ENCODE results near the gene ATRAID.
"Not testable (repeated sequence)": the region's sequence is repeated elsewhere in the genome, so short reads cannot be mapped to it uniquely, and the experiment has no call there.

ATRAID gene

DNA sequence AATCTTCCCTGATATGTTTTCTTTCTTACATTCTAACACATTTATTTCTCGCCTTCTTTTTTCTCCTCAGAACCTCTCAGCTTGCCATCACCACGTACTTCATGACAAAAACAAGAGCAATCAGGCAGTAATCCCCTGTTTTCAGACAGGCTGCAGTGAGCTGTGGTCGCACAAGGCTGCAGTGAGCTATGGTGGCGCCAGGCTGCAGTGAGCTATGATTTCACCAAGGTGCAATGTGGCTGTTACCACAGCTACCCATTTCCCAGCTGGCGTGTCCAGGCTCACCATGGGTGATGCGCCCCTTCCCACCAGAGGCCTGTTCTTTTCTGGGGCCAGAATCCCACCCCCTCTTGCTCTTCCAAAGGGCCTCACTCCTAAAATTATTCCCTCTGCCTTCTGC, 37.2 kb upstream of the ATRAID start:
- Mint-ChIP-seq H3K4me3 (no peak overlapping the region), H3K36me3 (ENCODE audit: low read depth) (no peaks in the 10 kb centered on the region), H3K27me3 (ENCODE audit: low read depth, poor library complexity) (peaks cover 23% of the 10 kb centered on the region), H3K4me1 (peaks cover 4% of the 10 kb centered on the region), H3K27ac (no peak overlapping the region), H3K9me3 (no peaks in the 10 kb centered on the region)
- no peak for DNase-seq
- TF ChIP-seq, protein P1, sequence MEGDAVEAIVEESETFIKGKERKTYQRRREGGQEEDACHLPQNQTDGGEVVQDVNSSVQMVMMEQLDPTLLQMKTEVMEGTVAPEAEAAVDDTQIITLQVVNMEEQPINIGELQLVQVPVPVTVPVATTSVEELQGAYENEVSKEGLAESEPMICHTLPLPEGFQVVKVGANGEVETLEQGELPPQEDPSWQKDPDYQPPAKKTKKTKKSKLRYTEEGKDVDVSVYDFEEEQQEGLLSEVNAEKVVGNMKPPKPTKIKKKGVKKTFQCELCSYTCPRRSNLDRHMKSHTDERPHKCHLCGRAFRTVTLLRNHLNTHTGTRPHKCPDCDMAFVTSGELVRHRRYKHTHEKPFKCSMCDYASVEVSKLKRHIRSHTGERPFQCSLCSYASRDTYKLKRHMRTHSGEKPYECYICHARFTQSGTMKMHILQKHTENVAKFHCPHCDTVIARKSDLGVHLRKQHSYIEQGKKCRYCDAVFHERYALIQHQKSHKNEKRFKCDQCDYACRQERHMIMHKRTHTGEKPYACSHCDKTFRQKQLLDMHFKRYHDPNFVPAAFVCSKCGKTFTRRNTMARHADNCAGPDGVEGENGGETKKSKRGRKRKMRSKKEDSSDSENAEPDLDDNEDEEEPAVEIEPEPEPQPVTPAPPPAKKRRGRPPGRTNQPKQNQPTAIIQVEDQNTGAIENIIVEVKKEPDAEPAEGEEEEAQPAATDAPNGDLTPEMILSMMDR (IDR thresholded peaks at IDR 0.05) = no peak

- H3K9me3 Mint-ChIP-seq = no peaks in the 10 kb centered on the region
- no peak for DNase-seq
- H3K4me1 Mint-ChIP-seq = peaks cover 4% of the 10 kb centered on the region
- TF ChIP-seq, protein P1 (IDR thresholded peaks at IDR 0.05) = no peak
- no peak overlapping the region for H3K27ac Mint-ChIP-seq
- peaks cover 29% of the 10 kb centered on the region for H3K27me3 Mint-ChIP-seq (ENCODE audit: low read depth, poor library complexity)
- H3K36me3 Mint-ChIP-seq (ENCODE audit: low read depth) = no peaks in the 10 kb centered on the region
- H3K4me3 Mint-ChIP-seq = no peak overlapping the region
These were observed 36.5 kb upstream of the ATRAID start for GRCh38 chr2:27175330-27175729.

DNA sequence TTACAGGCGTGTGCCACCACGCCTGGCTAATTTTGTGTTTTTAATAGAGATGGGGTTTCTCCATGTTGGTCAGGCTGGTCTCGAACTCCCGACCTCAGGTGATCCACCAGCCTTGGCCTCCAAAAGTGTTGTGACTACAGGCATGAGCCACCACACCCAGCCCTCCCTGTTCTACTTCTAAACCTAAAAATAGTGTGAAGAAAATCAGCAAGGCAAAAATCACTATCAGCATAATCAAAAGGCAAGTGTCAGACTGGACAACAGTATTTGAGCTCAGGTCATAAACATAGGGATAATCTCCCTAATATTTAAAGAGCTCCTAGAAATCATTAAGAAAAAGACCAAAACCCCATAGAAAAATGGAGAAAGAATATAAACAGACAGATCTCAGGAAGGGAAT, 36.1 kb upstream of the ATRAID start:
- H3K4me3 Mint-ChIP-seq; H3K27ac Mint-ChIP-seq; DNase-seq; H3K36me3 Mint-ChIP-seq (ENCODE audit: low read depth); H3K4me1 Mint-ChIP-seq; H3K9me3 Mint-ChIP-seq: not testable (repeated sequence)
- peaks cover 30% of the 10 kb centered on the region for H3K27me3 Mint-ChIP-seq (ENCODE audit: low read depth, poor library complexity)

- no peaks in the 10 kb centered on the region for H3K9me3 Mint-ChIP-seq
- H3K4me1 Mint-ChIP-seq = no peaks in the 10 kb centered on the region
- H3K36me3 Mint-ChIP-seq (ENCODE audit: low read depth) = no peaks in the 10 kb centered on the region
- TF ChIP-seq, protein P1 (IDR thresholded peaks at IDR 0.05) = no peak
- H3K27me3 Mint-ChIP-seq (ENCODE audit: low read depth, poor library complexity) = peaks cover 38% of the 10 kb centered on the region
- DNase-seq = no peak
- no peak overlapping the region for H3K27ac Mint-ChIP-seq
- no peak overlapping the region for H3K4me3 Mint-ChIP-seq
These were observed 34.1 kb upstream of the ATRAID start for GRCh38 chr2:27177441-27178351.

DNA sequence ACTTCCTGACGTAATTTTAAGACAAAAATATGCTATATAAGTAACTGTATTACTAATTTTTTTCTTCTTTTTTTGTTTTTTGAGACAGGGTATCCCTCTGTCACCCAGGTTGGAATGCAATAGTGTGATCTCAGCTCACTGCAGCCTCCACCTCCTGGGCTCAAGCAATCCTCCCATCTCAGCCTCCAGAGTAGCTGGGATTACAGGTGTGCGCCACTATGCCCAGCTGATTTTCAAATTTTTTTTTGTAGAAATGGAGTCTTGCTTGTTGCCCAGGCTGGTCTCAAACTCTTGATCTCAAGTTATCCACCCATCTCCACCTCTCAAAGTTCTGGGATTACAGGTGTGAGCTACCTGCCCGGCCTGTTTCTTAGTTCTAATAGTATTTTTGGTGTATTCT, 33.4 kb upstream of the ATRAID start:
- no peak overlapping the region for H3K27ac Mint-ChIP-seq
- H3K4me1 Mint-ChIP-seq = no peaks in the 10 kb centered on the region
- TF ChIP-seq, protein P1 (IDR thresholded peaks at IDR 0.05) = no peak
- no peaks in the 10 kb centered on the region for H3K9me3 Mint-ChIP-seq
- peaks cover 38% of the 10 kb centered on the region for H3K27me3 Mint-ChIP-seq (ENCODE audit: low read depth, poor library complexity)
- DNase-seq = no peak
- no peaks in the 10 kb centered on the region for H3K36me3 Mint-ChIP-seq (ENCODE audit: low read depth)
- H3K4me3 Mint-ChIP-seq = no peak overlapping the region

DNA sequence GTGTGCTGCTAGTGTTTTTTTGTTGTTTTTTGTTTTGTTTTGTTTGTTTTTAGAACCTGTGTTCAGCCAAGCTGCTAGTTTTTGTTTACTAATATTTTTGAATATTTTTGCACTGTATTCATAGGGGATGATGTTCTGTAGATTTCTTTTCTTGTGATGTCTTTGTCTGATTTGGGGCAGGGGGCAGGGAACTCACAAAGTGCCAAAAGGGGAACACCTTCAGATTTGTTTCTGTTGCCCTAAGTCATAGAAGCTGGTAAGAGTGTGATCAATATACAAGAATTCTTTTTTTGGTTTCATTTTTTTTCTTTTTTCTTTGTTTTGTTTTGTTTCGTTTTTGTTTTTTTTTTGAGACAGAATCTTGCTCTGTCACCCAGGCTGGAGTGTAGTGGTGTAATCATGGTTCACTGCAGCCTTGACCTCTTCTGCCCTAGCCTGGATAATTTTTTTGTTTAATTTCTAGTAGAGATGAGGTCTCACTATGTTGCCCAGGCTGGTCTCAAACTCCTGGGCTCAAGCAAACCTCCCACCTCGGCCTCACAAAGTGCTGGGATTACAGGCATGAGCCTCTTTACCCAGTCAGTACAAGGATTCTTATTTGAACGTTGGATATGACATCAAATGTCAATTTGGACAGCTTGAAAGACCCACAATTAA, 32.4 kb upstream of the ATRAID start:
- Mint-ChIP-seq H3K27ac (no peak overlapping the region), H3K9me3 (no peaks in the 10 kb centered on the region), H3K36me3 (ENCODE audit: low read depth) (no peaks in the 10 kb centered on the region), H3K4me1 (no peaks in the 10 kb centered on the region), H3K27me3 (ENCODE audit: low read depth, poor library complexity) (peaks cover 41% of the 10 kb centered on the region), H3K4me3 (no peak overlapping the region)
- TF ChIP-seq, protein P1 (IDR thresholded peaks at IDR 0.05) = no peak
- no peak for DNase-seq

Data from nephron progenitor cell (in vitro differentiated cells).